Fibroblast of skin of right biceps (primary cell): ENCODE results near the gene STUM.

ENCODE experiments used
- DNase-seq: peaks from one replicate; pipeline ENCODE4 v3.0.0-alpha.2; 2013

The STUM gene

GRCh38 chr1:226656601-226657277 lies 108.2 kb downstream of the STUM start:
- DNase-seq, result peak; percentile 73

GRCh38 chr1:226657895-226658545 lies 109.5 kb downstream of the STUM start:
- no peak for DNase-seq

GRCh38 chr1:226658546-226659125 lies 110.1 kb downstream of the STUM start:
- DNase-seq, result no peak
